HCT116 (cell line): ENCODE results near the gene CAAP1.

Experiments used
- JUND ChIP-seq: IDR thresholded peaks from 2 replicates; pipeline ENCODE4 v1.6.1; 2012
- POLR2A ChIP-seq: IDR thresholded peaks from 2 replicates; pipeline ENCODE4 v1.7.0; 2011; ENCODE audit warnings: borderline replicate concordance; ENCODE audit not compliant: insufficient read depth, insufficient read length; ENCODE audit errors: extremely low read depth
- POLR2AphosphoS5 ChIP-seq: IDR thresholded peaks from 2 replicates; pipeline ENCODE4 v1.6.1; 2011; ENCODE audit warnings: mild to moderate bottlenecking, low read depth, low read length, moderate library complexity
- RAD21 ChIP-seq: IDR thresholded peaks from 2 replicates; pipeline ENCODE4 v1.6.1; 2012; ENCODE audit warnings: low read depth, mild to moderate bottlenecking
- SP1 ChIP-seq: IDR thresholded peaks from 2 replicates; pipeline ENCODE4 v1.6.1; 2012; ENCODE audit warnings: low read depth
- ZFX ChIP-seq: fragments of 450-650 bp; IDR thresholded peaks from 2 replicates; pipeline ENCODE4 v1.6.1; 2017
- TF ChIP-seq, protein P1 (sequence below), 3 experiments: fragments of 200-600 bp in 1 of 3; sonication (generic) in 1 of 3; IDR thresholded peaks in 2 of 3; conservative IDR thresholded peaks in 1 of 3; 2 replicates each; pipeline ENCODE4 v1.5.1; 2012 to 2017; ENCODE audit warnings: low read depth in 2 of 3, low read length in 2 of 3, antibody characterized with exemption in 1 of 3, borderline replicate concordance in 1 of 3, control low read depth in 1 of 3, mild to moderate bottlenecking in 1 of 3, mixed read lengths in 1 of 3, mixed run types in 1 of 3, moderate library complexity in 1 of 3; ENCODE audit not compliant: insufficient read depth in 1 of 3

DNA sequence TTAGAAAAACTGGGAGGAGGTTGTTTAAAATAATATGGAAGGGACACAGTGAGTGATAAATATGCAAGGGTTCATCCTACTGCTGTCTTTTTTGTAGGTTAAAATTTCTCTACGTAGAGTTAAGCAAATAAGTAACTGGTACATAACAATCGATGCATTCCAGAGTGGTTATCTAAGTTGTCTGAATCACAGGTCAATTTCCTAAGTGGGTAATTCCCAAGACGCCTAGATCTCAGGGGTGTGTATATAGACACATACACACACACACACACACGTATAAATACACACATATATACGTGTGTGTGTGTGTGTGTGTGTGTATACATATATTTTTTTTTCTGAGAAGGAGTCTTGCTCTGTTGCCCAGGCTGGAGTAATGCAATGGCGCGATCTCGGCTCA is 22.3 kb downstream of the CAAP1 start:
- TF ChIP-seq POLR2AphosphoS5, result no peak
- no peak for TF ChIP-seq SP1
- TF ChIP-seq, protein P1, sequence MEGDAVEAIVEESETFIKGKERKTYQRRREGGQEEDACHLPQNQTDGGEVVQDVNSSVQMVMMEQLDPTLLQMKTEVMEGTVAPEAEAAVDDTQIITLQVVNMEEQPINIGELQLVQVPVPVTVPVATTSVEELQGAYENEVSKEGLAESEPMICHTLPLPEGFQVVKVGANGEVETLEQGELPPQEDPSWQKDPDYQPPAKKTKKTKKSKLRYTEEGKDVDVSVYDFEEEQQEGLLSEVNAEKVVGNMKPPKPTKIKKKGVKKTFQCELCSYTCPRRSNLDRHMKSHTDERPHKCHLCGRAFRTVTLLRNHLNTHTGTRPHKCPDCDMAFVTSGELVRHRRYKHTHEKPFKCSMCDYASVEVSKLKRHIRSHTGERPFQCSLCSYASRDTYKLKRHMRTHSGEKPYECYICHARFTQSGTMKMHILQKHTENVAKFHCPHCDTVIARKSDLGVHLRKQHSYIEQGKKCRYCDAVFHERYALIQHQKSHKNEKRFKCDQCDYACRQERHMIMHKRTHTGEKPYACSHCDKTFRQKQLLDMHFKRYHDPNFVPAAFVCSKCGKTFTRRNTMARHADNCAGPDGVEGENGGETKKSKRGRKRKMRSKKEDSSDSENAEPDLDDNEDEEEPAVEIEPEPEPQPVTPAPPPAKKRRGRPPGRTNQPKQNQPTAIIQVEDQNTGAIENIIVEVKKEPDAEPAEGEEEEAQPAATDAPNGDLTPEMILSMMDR (IDR thresholded peaks at IDR 0.05 in 2 of 3, conservative IDR thresholded peaks at IDR 0.05 in 1 of 3; ENCODE audit: borderline replicate concordance in 1 of 3, insufficient read depth in 1 of 3, low read depth in 2 of 3, low read length in 2 of 3), result no peak
- TF ChIP-seq POLR2A, result no peak
- no peak for TF ChIP-seq ZFX
- TF ChIP-seq JUND, result no peak
- TF ChIP-seq RAD21, result no peak
